ENCODE results near the gene TIMELESS. TPM values are rescaled to one million over a fixed set of nuclear protein-coding genes. Genes with fewer than 3 reads are reported as not detected.

Gene TIMELESS
- total RNA-seq, 1 donor from 2014 or later, result 2.2 TPM

GRCh38 chr12:56377989-56378316 lies 71.3 kb downstream of the TIMELESS start:
- Histone ChIP-seq H3K9me3 (replicated peaks) (no peaks in the 10 kb centered on the region), H3K27ac (replicated peaks) (no peak overlapping the region), H3K4me1 (no peaks in the 10 kb centered on the region), H3K36me3 (no peaks in the 10 kb centered on the region), H3K4me3 (no peak overlapping the region), H3K27me3 (ENCODE audit: low read depth) (no peaks in the 10 kb centered on the region)
- no peak for TF ChIP-seq CTCF (IDR thresholded peaks at IDR 0.05; ENCODE audit: borderline replicate concordance)
- intact Hi-C loops (cut with micrococcal nuclease), result no loop called here
- DNase-seq, result no peak

- no peaks in the 10 kb centered on the region for H3K27me3 ChIP-seq (ENCODE audit: low read depth)
- no peaks in the 10 kb centered on the region for H3K4me1 ChIP-seq
- no peaks in the 10 kb centered on the region for H3K36me3 ChIP-seq
- DNase-seq, result no peak
- TF ChIP-seq CTCF (IDR thresholded peaks at IDR 0.05; ENCODE audit: borderline replicate concordance), result no peak
- H3K9me3 ChIP-seq (replicated peaks), result no peaks in the 10 kb centered on the region
- intact Hi-C loops (cut with micrococcal nuclease), result no loop called here
- no peak overlapping the region for H3K27ac ChIP-seq (replicated peaks)
- H3K4me3 ChIP-seq, result no peak overlapping the region
These were observed 71.8 kb downstream of the TIMELESS start for GRCh38 chr12:56377310-56377988.

GRCh38 chr12:56375598-56376434 lies 73.4 kb downstream of the TIMELESS start:
- no peak for TF ChIP-seq CTCF (IDR thresholded peaks at IDR 0.05; ENCODE audit: borderline replicate concordance)
- H3K9me3 ChIP-seq (replicated peaks), result no peaks in the 10 kb centered on the region
- H3K4me1 ChIP-seq, result no peaks in the 10 kb centered on the region
- no peak for DNase-seq
- no peaks in the 10 kb centered on the region for H3K36me3 ChIP-seq
- H3K4me3 ChIP-seq, result no peak overlapping the region
- H3K27ac ChIP-seq (replicated peaks), result no peak overlapping the region
- H3K27me3 ChIP-seq (ENCODE audit: low read depth), result no peaks in the 10 kb centered on the region
- intact Hi-C loops (cut with micrococcal nuclease), result no loop called here

- DNase-seq, result no peak
- no peak overlapping the region for H3K4me3 ChIP-seq
- no peaks in the 10 kb centered on the region for H3K36me3 ChIP-seq
- no peak for TF ChIP-seq CTCF (IDR thresholded peaks at IDR 0.05; ENCODE audit: borderline replicate concordance)
- intact Hi-C loops (cut with micrococcal nuclease), result no loop called here
- H3K27me3 ChIP-seq (ENCODE audit: low read depth), result no peaks in the 10 kb centered on the region
- no peaks in the 10 kb centered on the region for H3K4me1 ChIP-seq
- H3K27ac ChIP-seq (replicated peaks), result no peak overlapping the region
- no peaks in the 10 kb centered on the region for H3K9me3 ChIP-seq (replicated peaks)
These were observed 74.3 kb downstream of the TIMELESS start for GRCh38 chr12:56374726-56375597.

- Histone ChIP-seq H3K9me3 (replicated peaks) (no peaks in the 10 kb centered on the region), H3K36me3 (no peaks in the 10 kb centered on the region), H3K4me3 (no peak overlapping the region), H3K4me1 (no peaks in the 10 kb centered on the region), H3K27ac (replicated peaks) (no peak overlapping the region), H3K27me3 (ENCODE audit: low read depth) (no peaks in the 10 kb centered on the region)
- no peak for TF ChIP-seq CTCF (IDR thresholded peaks at IDR 0.05; ENCODE audit: borderline replicate concordance)
- intact Hi-C loops (cut with micrococcal nuclease), result no loop called here
- DNase-seq, result no peak
These were observed 75.7 kb downstream of the TIMELESS start for GRCh38 chr12:56373515-56373914.

Data from left ventricle myocardium inferior (tissue), 1 donor.